ENCODE results near the gene FYB1. TPM values are rescaled to one million over a fixed set of nuclear protein-coding genes. Genes with fewer than 3 reads are reported as not detected.

Gene FYB1
- polyA plus RNA-seq, 3 donors = 75.3 to 141 (median 118) TPM

GRCh38 chr5:39113354-39113953, 105.9 kb downstream of the FYB1 start:
- Histone ChIP-seq H3K9ac (ENCODE audit: insufficient read depth, low read length, poor library complexity, severe bottlenecking) (no peak overlapping the region), H2AFZ (ENCODE audit: insufficient read depth, low read depth, low read length, poor library complexity, severe bottlenecking) (no peak overlapping the region), H3K36me3 (replicated peaks in 1 of 2; ENCODE audit: control insufficient read depth in 1 of 2, insufficient read depth in 2 of 2, low read length in 2 of 2) (peaks cover 99 to 100% of the 10 kb centered on the region in 2 donors), H3K9me3 (replicated peaks in 1 of 2; ENCODE audit: control insufficient read depth in 1 of 2, insufficient read depth in 1 of 2, low read length in 2 of 2) (no peaks in the 10 kb centered on the region), H3K4me3 (replicated peaks in 1 of 3; ENCODE audit: low read depth in 2 of 3, low read length in 3 of 3) (no peak overlapping the region), H3K27ac (ENCODE audit: low read depth in 1 of 2, low read length in 2 of 2) (no peak overlapping the region), H3K79me2 (ENCODE audit: insufficient read depth, low read length) (no peaks in the 10 kb centered on the region), H4K20me1 (ENCODE audit: insufficient read depth, low read length) (peaks cover 99% of the 10 kb centered on the region), H3K4me1 (ENCODE audit: control insufficient read depth in 1 of 2, insufficient read depth in 2 of 2, low read length in 2 of 2) (no peaks in the 10 kb centered on the region), H3K4me2 (replicated peaks; ENCODE audit: extremely low read depth, low read length, poor library complexity, severe bottlenecking) (no peak overlapping the region), H3K27me3 (ENCODE audit: control insufficient read depth in 2 of 2, insufficient read depth in 2 of 2, low read length in 2 of 2) (no peaks in the 10 kb centered on the region)
- Mint-ChIP-seq H3K9me3 (no peaks in the 10 kb centered on the region), H3K27ac (no peak overlapping the region), H3K4me3 (no peak overlapping the region), H3K27me3 (ENCODE audit: low read depth in 3 of 3) (peaks cover 0 to 2% (median 0%) of the 10 kb centered on the region in 3 donors), H3K4me1 (no peaks in the 10 kb centered on the region), H3K36me3 (peaks cover 84 to 91% of the 10 kb centered on the region in 2 donors)
- no peak for DNase-seq
- intact Hi-C loops (cut with micrococcal nuclease) = no loop called here
- no CpG with 5 or more reads among the region's 4 CpGs for WGBS (ENCODE audit: insufficient coverage)
- TF ChIP-seq CTCF (IDR thresholded peaks at IDR 0.05) = no peak

- H3K4me3 Mint-ChIP-seq = no peak overlapping the region
- WGBS (ENCODE audit: insufficient coverage) = no CpG with 5 or more reads among the region's 2 CpGs
- peaks cover 96% of the 10 kb centered on the region for H4K20me1 ChIP-seq (ENCODE audit: insufficient read depth, low read length)
- H3K36me3 ChIP-seq (replicated peaks in 1 of 2; ENCODE audit: control insufficient read depth in 1 of 2, insufficient read depth in 2 of 2, low read length in 2 of 2) = peaks cover 97 to 100% of the 10 kb centered on the region in 2 donors
- no peaks in the 10 kb centered on the region for H3K27me3 ChIP-seq (ENCODE audit: control insufficient read depth in 2 of 2, insufficient read depth in 2 of 2, low read length in 2 of 2)
- no peak overlapping the region for H2AFZ ChIP-seq (ENCODE audit: insufficient read depth, low read depth, low read length, poor library complexity, severe bottlenecking)
- no peaks in the 10 kb centered on the region for H3K4me1 ChIP-seq (ENCODE audit: control insufficient read depth in 1 of 2, insufficient read depth in 2 of 2, low read length in 2 of 2)
- H3K4me2 ChIP-seq (replicated peaks; ENCODE audit: extremely low read depth, low read length, poor library complexity, severe bottlenecking) = no peak overlapping the region
- H3K9ac ChIP-seq (ENCODE audit: insufficient read depth, low read length, poor library complexity, severe bottlenecking) = no peak overlapping the region
- intact Hi-C loops (cut with micrococcal nuclease) = no loop called here
- H3K9me3 ChIP-seq (replicated peaks in 1 of 2; ENCODE audit: control insufficient read depth in 1 of 2, insufficient read depth in 1 of 2, low read length in 2 of 2) = no peaks in the 10 kb centered on the region
- no peak overlapping the region for H3K27ac ChIP-seq (ENCODE audit: low read depth in 1 of 2, low read length in 2 of 2)
- H3K36me3 Mint-ChIP-seq = peaks cover 74 to 87% of the 10 kb centered on the region in 2 donors
- no peak overlapping the region for H3K27ac Mint-ChIP-seq
- no peaks in the 10 kb centered on the region for H3K9me3 Mint-ChIP-seq
- H3K79me2 ChIP-seq (ENCODE audit: insufficient read depth, low read length) = no peaks in the 10 kb centered on the region
- DNase-seq = no peak
- no peaks in the 10 kb centered on the region for H3K4me1 Mint-ChIP-seq
- H3K27me3 Mint-ChIP-seq (ENCODE audit: low read depth in 3 of 3) = no peaks in the 10 kb centered on the region
- no peak for TF ChIP-seq CTCF (IDR thresholded peaks at IDR 0.05)
- H3K4me3 ChIP-seq (replicated peaks in 1 of 3; ENCODE audit: low read depth in 2 of 3, low read length in 3 of 3) = no peak overlapping the region
Measured at GRCh38 chr5:39109606-39110005, 109.8 kb downstream of the FYB1 start.

All from CD14-positive monocyte (primary cell).